Measurements from ENCODE around the gene KRT73. TPM values are rescaled to one million over a fixed set of nuclear protein-coding genes. Genes with fewer than 3 reads are reported as not detected.
"Not testable (repeated sequence)": the region's sequence is repeated elsewhere in the genome, so short reads cannot be mapped to it uniquely, and the experiment has no call there.

The KRT73 gene
- total and polyA plus RNA-seq, 4 donors: not detected

GRCh38 chr12:52598966-52599365 is 19.4 kb downstream of the KRT73 start (continued):
- TF ChIP-seq REST (IDR thresholded peaks at IDR 0.05) (no peak), FOXA2 (IDR thresholded peaks at IDR 0.05) (no peak), MAX (IDR thresholded peaks at IDR 0.05) (no peak), JUND (IDR thresholded peaks at IDR 0.05) (no peak), ATF3 (IDR thresholded peaks at IDR 0.05) (no peak), EGR1 (IDR thresholded peaks at IDR 0.05; ENCODE audit: low read depth in 2 of 2) (no peak), HNF4A (conservative IDR thresholded peaks at IDR 0.05) (no peak), NR2F2 (IDR thresholded peaks at IDR 0.05) (no peak), TAF1 (conservative IDR thresholded peaks at IDR 0.05) (no peak), GABPA (IDR thresholded peaks at IDR 0.05 in 1 of 2, conservative IDR thresholded peaks at IDR 0.05 in 1 of 2) (no peak), YY1 (IDR thresholded peaks at IDR 0.05) (no peak), RAD21 (IDR thresholded peaks at IDR 0.05) (no peak)

DNA sequence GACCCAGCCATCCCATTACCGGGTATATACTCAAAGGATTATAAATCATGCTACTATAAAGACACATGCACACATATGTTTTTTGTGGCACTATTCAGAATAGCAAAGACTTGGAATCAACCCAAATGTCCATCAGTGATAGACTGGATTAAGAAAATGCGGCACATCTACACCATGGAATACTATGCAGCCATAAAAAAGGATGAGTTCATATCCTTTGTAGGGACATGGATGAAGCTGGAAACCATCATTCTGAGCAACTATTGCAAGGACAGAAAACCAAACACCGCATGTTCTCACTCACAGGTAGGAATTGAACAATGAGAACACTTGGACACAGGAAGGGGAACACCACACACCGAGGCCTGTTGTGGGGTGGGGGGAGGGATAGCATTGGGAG is 24.1 kb downstream of the KRT73 start:
- H3K9ac ChIP-seq (ENCODE audit: low read depth in 1 of 2, low read length in 2 of 2); H3K4me1 ChIP-seq (ENCODE audit: control insufficient read depth in 4 of 4, insufficient read depth in 4 of 4, low read length in 3 of 4); H3K27me3 ChIP-seq (ENCODE audit: control insufficient read depth in 4 of 4, insufficient read depth in 4 of 4, low read length in 3 of 4); H3K36me3 ChIP-seq (ENCODE audit: control insufficient read depth in 4 of 4, insufficient read depth in 3 of 4, low read depth in 1 of 4, low read length in 3 of 4); H3K9me3 ChIP-seq (ENCODE audit: control insufficient read depth in 4 of 4, low read length in 3 of 4); DNase-seq (ENCODE audit: low spot score); H3K4me3 ChIP-seq (ENCODE audit: low read depth in 1 of 3, low read length in 3 of 3); H3K27ac ChIP-seq (ENCODE audit: low read depth in 1 of 2, low read length in 2 of 2): not testable (repeated sequence)
- WGBS: 89% methylated on average over 4 of the region's 4 CpGs

DNA sequence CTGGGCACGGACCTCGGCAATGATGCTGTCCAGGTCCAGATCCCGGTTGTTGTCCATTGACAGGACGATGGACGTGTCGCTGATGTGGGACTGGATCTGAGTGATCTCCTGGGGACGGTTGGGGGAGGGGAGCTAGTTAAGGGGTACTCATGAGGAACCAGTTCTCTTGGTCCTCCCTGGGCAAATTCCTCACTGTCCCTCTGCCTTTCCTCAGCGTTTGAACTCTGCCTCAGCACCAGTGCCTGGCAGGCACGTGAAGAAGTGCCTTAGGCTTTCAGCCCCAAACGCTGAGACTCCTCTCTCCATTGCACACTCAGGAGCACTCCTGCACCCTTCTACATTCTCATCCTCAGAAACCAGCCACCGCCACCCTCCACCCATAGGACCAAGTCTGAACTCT is 26.8 kb downstream of the KRT73 start:
- Histone ChIP-seq H3K9ac (ENCODE audit: low read depth in 1 of 2, low read length in 2 of 2) (no peak overlapping the region), H3K4me3 (ENCODE audit: low read depth in 1 of 3, low read length in 3 of 3) (no peak overlapping the region), H3K4me1 (ENCODE audit: control insufficient read depth in 4 of 4, insufficient read depth in 4 of 4, low read length in 3 of 4) (no peaks in the 10 kb centered on the region), H3K27ac (ENCODE audit: low read depth in 1 of 2, low read length in 2 of 2) (no peak overlapping the region), H3K9me3 (ENCODE audit: control insufficient read depth in 4 of 4, low read length in 3 of 4) (no peaks in the 10 kb centered on the region), H3K27me3 (ENCODE audit: control insufficient read depth in 4 of 4, insufficient read depth in 4 of 4, low read length in 3 of 4) (no peaks in the 10 kb centered on the region), H3K36me3 (ENCODE audit: control insufficient read depth in 4 of 4, insufficient read depth in 3 of 4, low read depth in 1 of 4, low read length in 3 of 4) (no peaks in the 10 kb centered on the region)
- TF ChIP-seq FOXA1 (IDR thresholded peaks at IDR 0.05): no peak
- DNase-seq (ENCODE audit: low spot score): no peak
- 91% methylated on average over 11 of the region's 11 CpGs for WGBS

DNA sequence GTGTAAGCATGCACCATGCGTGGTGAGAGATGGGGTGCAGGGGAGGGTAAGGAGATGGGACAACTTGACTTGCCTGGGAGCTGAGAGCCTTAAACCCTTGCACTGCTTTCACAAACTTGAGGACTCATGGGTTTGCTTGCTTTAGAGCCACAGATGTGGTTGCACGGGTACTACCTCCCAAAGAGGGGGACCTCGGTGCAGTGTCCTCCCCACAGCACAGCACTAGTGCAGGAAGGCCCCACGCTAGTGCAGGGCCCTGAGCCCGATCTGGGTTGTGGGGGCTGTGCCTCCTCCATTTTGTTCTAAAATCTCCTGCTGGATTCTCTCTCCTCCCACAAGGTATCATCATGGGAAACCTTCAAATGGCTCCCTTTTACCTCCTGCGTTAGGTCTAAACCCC is 28.3 kb downstream of the KRT73 start:
- 91% methylated on average over 6 of the region's 6 CpGs for WGBS

More for the DNA sequence above, 28.3 kb downstream of the KRT73 start:
- H3K9ac ChIP-seq (ENCODE audit: low read depth in 1 of 2, low read length in 2 of 2): no peak overlapping the region
- H3K27ac ChIP-seq (ENCODE audit: low read depth in 1 of 2, low read length in 2 of 2): no peak overlapping the region
- DNase-seq (ENCODE audit: low spot score): no peak
- H3K4me3 ChIP-seq (ENCODE audit: low read depth in 1 of 3, low read length in 3 of 3): no peak overlapping the region
- TF ChIP-seq TAF1 (conservative IDR thresholded peaks at IDR 0.05): no peak
- no peak for TF ChIP-seq SP1 (IDR thresholded peaks at IDR 0.05)
- no peak for TF ChIP-seq REST (IDR thresholded peaks at IDR 0.05)
- TF ChIP-seq ATF3 (IDR thresholded peaks at IDR 0.05): no peak
- TF ChIP-seq HNF4A (conservative IDR thresholded peaks at IDR 0.05): no peak
- TF ChIP-seq RAD21 (IDR thresholded peaks at IDR 0.05): no peak
- no peak for TF ChIP-seq FOXA2 (IDR thresholded peaks at IDR 0.05)
- no peak for TF ChIP-seq HNF4G (IDR thresholded peaks at IDR 0.05)
- TF ChIP-seq NR2F2 (IDR thresholded peaks at IDR 0.05): no peak
- TF ChIP-seq MAX (IDR thresholded peaks at IDR 0.05): no peak
- TF ChIP-seq, protein P1, sequence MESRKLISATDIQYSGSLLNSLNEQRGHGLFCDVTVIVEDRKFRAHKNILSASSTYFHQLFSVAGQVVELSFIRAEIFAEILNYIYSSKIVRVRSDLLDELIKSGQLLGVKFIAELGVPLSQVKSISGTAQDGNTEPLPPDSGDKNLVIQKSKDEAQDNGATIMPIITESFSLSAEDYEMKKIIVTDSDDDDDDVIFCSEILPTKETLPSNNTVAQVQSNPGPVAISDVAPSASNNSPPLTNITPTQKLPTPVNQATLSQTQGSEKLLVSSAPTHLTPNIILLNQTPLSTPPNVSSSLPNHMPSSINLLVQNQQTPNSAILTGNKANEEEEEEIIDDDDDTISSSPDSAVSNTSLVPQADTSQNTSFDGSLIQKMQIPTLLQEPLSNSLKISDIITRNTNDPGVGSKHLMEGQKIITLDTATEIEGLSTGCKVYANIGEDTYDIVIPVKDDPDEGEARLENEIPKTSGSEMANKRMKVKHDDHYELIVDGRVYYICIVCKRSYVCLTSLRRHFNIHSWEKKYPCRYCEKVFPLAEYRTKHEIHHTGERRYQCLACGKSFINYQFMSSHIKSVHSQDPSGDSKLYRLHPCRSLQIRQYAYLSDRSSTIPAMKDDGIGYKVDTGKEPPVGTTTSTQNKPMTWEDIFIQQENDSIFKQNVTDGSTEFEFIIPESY (IDR thresholded peaks at IDR 0.05): no peak
- H3K4me1 ChIP-seq (ENCODE audit: control insufficient read depth in 4 of 4, insufficient read depth in 4 of 4, low read length in 3 of 4): no peaks in the 10 kb centered on the region
- H3K9me3 ChIP-seq (ENCODE audit: control insufficient read depth in 4 of 4, low read length in 3 of 4): no peaks in the 10 kb centered on the region
- H3K36me3 ChIP-seq (ENCODE audit: control insufficient read depth in 4 of 4, insufficient read depth in 3 of 4, low read depth in 1 of 4, low read length in 3 of 4): no peaks in the 10 kb centered on the region
- no peaks in the 10 kb centered on the region for H3K27me3 ChIP-seq (ENCODE audit: control insufficient read depth in 4 of 4, insufficient read depth in 4 of 4, low read length in 3 of 4)
